Keratinocyte (primary cell): ENCODE measurements around the gene YAF2. TPM values are rescaled to one million over a fixed set of nuclear protein-coding genes. Genes with fewer than 3 reads are reported as not detected.
A peak's percentile ranks its signal among the peaks of the same experiment; 100 is the strongest.

Experiments used
- DNase-seq: peaks from one replicate; pipeline ENCODE4 v3.0.0-alpha.2; 2011; ENCODE audit warnings: low read depth, missing footprints, low spot score
- FAIRE-seq: peaks from 2 replicates; lab custom pipeline; 2011; peaks lifted over from hg19 to GRCh38; lab: Jason Lieb, UNC
- H2AFZ ChIP-seq: 2 replicates; pipeline ENCODE4 v1.6.0; 2012; ENCODE audit warnings: low read length, control low read depth, inconsistent platforms; ENCODE audit not compliant: control insufficient read depth
- H3K27ac ChIP-seq: 2 replicates; pipeline ENCODE4 v1.5.1; 2011; ENCODE audit warnings: low read length; ENCODE audit not compliant: control insufficient read depth, insufficient read depth
- H3K27me3 ChIP-seq: 3 replicates; pipeline ENCODE4 v1.6.0; 2011; ENCODE audit warnings: low read length; ENCODE audit not compliant: control insufficient read depth, insufficient read depth; ENCODE audit errors: extremely low read depth
- H3K36me3 ChIP-seq, 2 experiments: 2 replicates in 1 of 2; 3 replicates in 1 of 2; pipeline ENCODE4 v1.5.1; 2011; ENCODE audit warnings: low read length in 2 of 2, mild to moderate bottlenecking in 1 of 2; ENCODE audit not compliant: control insufficient read depth in 2 of 2, insufficient read depth in 2 of 2; ENCODE audit errors: extremely low read depth in 1 of 2
- H3K4me1 ChIP-seq: 3 replicates; pipeline ENCODE4 v1.5.1; 2011; ENCODE audit warnings: low read length; ENCODE audit not compliant: control insufficient read depth, insufficient read depth; ENCODE audit errors: extremely low read depth
- H3K4me2 ChIP-seq: 3 replicates; pipeline ENCODE4 v1.6.0; 2011; ENCODE audit warnings: low read depth, low read length; ENCODE audit not compliant: control insufficient read depth, insufficient read depth; ENCODE audit errors: extremely low read depth
- H3K4me3 ChIP-seq, 3 experiments: fragments of 200-600 bp in 1 of 3; sonication (generic) in 1 of 3; 2 replicates in 2 of 3; 3 replicates in 1 of 3; pipeline ENCODE4 v1.5.1; 2011 to 2016; ENCODE audit warnings: low read length in 3 of 3, mild to moderate bottlenecking in 3 of 3, control low read depth in 2 of 3, inconsistent platforms in 1 of 3, low read depth in 1 of 3, mixed read lengths in 1 of 3, mixed run types in 1 of 3, moderate library complexity in 1 of 3; ENCODE audit not compliant: control insufficient read depth in 2 of 3, insufficient read depth in 2 of 3; ENCODE audit errors: extremely low read depth in 1 of 3
- H3K79me2 ChIP-seq: 2 replicates; pipeline ENCODE4 v1.6.0; 2012; ENCODE audit warnings: low read length; ENCODE audit not compliant: control insufficient read depth, insufficient read depth
- H3K9ac ChIP-seq: 3 replicates; pipeline ENCODE4 v1.6.0; 2011; ENCODE audit warnings: low read length; ENCODE audit not compliant: control insufficient read depth, insufficient read depth; ENCODE audit errors: extremely low read depth
- H3K9me1 ChIP-seq: 3 replicates; pipeline ENCODE4 v1.6.0; 2011; ENCODE audit warnings: low read length; ENCODE audit not compliant: control insufficient read depth, insufficient read depth; ENCODE audit errors: extremely low read depth
- H3K9me3 ChIP-seq: 2 replicates; pipeline ENCODE4 v1.5.1; 2012; ENCODE audit warnings: low read depth, low read length; ENCODE audit not compliant: control insufficient read depth
- H4K20me1 ChIP-seq: 3 replicates; pipeline ENCODE4 v1.6.0; 2011; ENCODE audit warnings: low read length; ENCODE audit not compliant: control insufficient read depth, insufficient read depth; ENCODE audit errors: extremely low read depth
- EZH2 ChIP-seq: IDR thresholded peaks from one replicate; pipeline ENCODE4 v1.6.1; 2012; ENCODE audit warnings: inconsistent platforms, mild to moderate bottlenecking, low read length, moderate library complexity
- dilution Hi-C: fragments of 300-500 bp; cut with MboI; formaldehyde crosslinking; loops from one replicate; pipeline ENCODE4 v1.7.0; 2020; ENCODE audit warnings: low sequenced_read_pairs; ENCODE audit not compliant: extremely low pct_ligation_motif_present
- polyA plus RNA-seq, 5 experiments: library from polyadenylated mRNA; depleted of rRNA in 3 of 5; stranded (reverse) in 3 of 5; stranded (forward) in 1 of 5; unstranded in 1 of 5; fragments of >200 nt; gene quantifications; 1 replicate in 1 of 5; 2 replicates in 3 of 5; 3 replicates in 1 of 5; pipeline versions ENCODE4 v1.2.1 to v1.2.3, GENCODE V29; 2011 to 2012; ENCODE audit warnings: missing spikeins in 2 of 5, low read depth in 1 of 5, low replicate concordance in 1 of 5
- TF ChIP-seq, protein P1 (sequence below), 3 experiments: IDR thresholded peaks in 1 of 3; conservative IDR thresholded peaks in 1 of 3; optimal IDR thresholded peaks in 1 of 3; 2 replicates in 2 of 3; 3 replicates in 1 of 3; pipeline versions ENCODE3 to v1.5.1; 2011; ENCODE audit warnings: low read length in 3 of 3, mild to moderate bottlenecking in 3 of 3, moderate library complexity in 2 of 3, control low read depth in 1 of 3, inconsistent platforms in 1 of 3; ENCODE audit not compliant: insufficient read depth in 2 of 3; ENCODE audit errors: extremely low read depth in 1 of 3

YAF2 gene
- polyA plus RNA-seq, 1 donor (not counting 4 experiments of a cell fraction or from before 2014, with no cell fraction given), result 15.3 TPM

DNA sequence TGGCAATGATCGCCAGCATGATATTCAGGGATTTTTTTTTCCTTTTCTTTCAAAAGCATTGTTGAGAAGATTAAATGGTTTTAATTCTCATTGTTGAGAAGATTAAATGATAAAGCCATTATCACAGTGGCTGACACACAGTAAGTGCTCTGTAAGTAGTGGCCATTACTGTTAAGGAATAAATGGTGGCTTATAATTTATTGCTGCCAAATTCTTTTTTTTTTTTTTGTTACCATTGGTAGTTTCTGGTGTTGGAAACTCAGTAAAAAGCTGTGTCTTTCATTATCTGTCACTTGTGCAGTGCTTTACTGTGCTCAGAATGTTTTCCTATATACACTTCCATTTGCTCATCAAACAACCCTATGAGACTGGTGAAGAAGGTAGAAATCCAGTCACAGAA is 15.3 kb downstream of the YAF2 start:
- H3K4me1 ChIP-seq, result no peaks in the 10 kb centered on the region
- no peak overlapping the region for H3K27ac ChIP-seq
- no peaks in the 10 kb centered on the region for H3K9me3 ChIP-seq
- DNase-seq, result no peak
- no peak overlapping the region for H3K4me2 ChIP-seq
- H2AFZ ChIP-seq, result no peak overlapping the region
- H4K20me1 ChIP-seq, result no peaks in the 10 kb centered on the region
- H3K79me2 ChIP-seq, result peaks cover 2% of the 10 kb centered on the region
- no peak overlapping the region for H3K4me3 ChIP-seq
- dilution Hi-C loops, result no loop called here
- no peaks in the 10 kb centered on the region for H3K27me3 ChIP-seq
- H3K9ac ChIP-seq, result no peak overlapping the region
- H3K36me3 ChIP-seq, result no peaks in the 10 kb centered on the region
- FAIRE-seq, result peak; percentile 5
- H3K9me1 ChIP-seq, result no peaks in the 10 kb centered on the region
- no peak for TF ChIP-seq EZH2
- TF ChIP-seq, protein P1, sequence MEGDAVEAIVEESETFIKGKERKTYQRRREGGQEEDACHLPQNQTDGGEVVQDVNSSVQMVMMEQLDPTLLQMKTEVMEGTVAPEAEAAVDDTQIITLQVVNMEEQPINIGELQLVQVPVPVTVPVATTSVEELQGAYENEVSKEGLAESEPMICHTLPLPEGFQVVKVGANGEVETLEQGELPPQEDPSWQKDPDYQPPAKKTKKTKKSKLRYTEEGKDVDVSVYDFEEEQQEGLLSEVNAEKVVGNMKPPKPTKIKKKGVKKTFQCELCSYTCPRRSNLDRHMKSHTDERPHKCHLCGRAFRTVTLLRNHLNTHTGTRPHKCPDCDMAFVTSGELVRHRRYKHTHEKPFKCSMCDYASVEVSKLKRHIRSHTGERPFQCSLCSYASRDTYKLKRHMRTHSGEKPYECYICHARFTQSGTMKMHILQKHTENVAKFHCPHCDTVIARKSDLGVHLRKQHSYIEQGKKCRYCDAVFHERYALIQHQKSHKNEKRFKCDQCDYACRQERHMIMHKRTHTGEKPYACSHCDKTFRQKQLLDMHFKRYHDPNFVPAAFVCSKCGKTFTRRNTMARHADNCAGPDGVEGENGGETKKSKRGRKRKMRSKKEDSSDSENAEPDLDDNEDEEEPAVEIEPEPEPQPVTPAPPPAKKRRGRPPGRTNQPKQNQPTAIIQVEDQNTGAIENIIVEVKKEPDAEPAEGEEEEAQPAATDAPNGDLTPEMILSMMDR (optimal IDR thresholded peaks at IDR 0.05 in 1 of 3, IDR thresholded peaks at IDR 0.05 in 1 of 3, conservative IDR thresholded peaks at IDR 0.05 in 1 of 3; ENCODE audit: extremely low read depth in 1 of 3, insufficient read depth in 2 of 3, low read length in 3 of 3), result no peak

DNA sequence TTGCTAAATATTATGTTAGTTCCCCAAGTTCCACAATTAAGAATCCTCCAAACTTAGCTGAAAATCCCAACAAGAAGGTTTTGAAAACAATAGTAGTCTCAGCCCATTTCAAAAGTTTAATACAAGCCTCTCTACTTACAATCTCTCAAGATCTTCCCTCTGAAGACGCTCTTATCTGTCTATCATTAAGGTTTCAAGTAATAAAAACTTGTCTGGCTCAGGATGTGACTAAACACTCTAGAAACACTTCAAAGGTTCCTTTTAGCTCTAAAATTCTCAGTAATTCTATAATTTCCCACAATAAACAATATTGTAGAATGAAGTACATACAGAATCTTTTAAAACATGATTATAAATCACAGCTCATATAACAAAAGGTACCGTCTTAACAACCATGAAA is 16.3 kb downstream of the YAF2 start:
- H3K27ac ChIP-seq, result no peak overlapping the region
- dilution Hi-C loops, result no loop called here

More for the DNA sequence above, 16.3 kb downstream of the YAF2 start:
- Histone ChIP-seq H3K4me1 (no peaks in the 10 kb centered on the region), H3K9ac (no peak overlapping the region), H2AFZ (no peak overlapping the region), H3K9me1 (no peaks in the 10 kb centered on the region), H3K79me2 (peaks cover 4% of the 10 kb centered on the region), H4K20me1 (no peaks in the 10 kb centered on the region), H3K27me3 (no peaks in the 10 kb centered on the region), H3K4me2 (no peak overlapping the region), H3K4me3 (no peak overlapping the region), H3K36me3 (no peaks in the 10 kb centered on the region), H3K9me3 (no peaks in the 10 kb centered on the region)
- no peak for DNase-seq
- FAIRE-seq, result no peak
- TF ChIP-seq, protein P1 (optimal IDR thresholded peaks at IDR 0.05 in 1 of 3, IDR thresholded peaks at IDR 0.05 in 1 of 3, conservative IDR thresholded peaks at IDR 0.05 in 1 of 3; ENCODE audit: extremely low read depth in 1 of 3, insufficient read depth in 2 of 3, low read length in 3 of 3), result no peak
- no peak for TF ChIP-seq EZH2
